ENCODE measurements around the gene ALG9. TPM values are rescaled to one million over a fixed set of nuclear protein-coding genes. Genes with fewer than 3 reads are reported as not detected.

The ALG9 gene
- total RNA-seq, 1 donor from 2014 or later = 24.9 TPM

GRCh38 chr11:111739299-111739698, 132.1 kb downstream of the ALG9 start:
- H3K27ac ChIP-seq (ENCODE audit: low read depth, low read length) = no peak overlapping the region
- H3K9ac ChIP-seq (ENCODE audit: low read length) = no peak overlapping the region
- no peaks in the 10 kb centered on the region for H3K9me3 Mint-ChIP-seq (ENCODE audit: unreplicated experiment)
- H3K4me2 ChIP-seq (ENCODE audit: low read length) = no peak overlapping the region
- no peaks in the 10 kb centered on the region for H4K20me1 ChIP-seq (ENCODE audit: insufficient read depth, low read length)
- H2AFZ ChIP-seq (ENCODE audit: low read depth, low read length) = no peak overlapping the region
- peaks cover 29% of the 10 kb centered on the region for H3K4me1 Mint-ChIP-seq (ENCODE audit: low read depth, unreplicated experiment)
- TF ChIP-seq EZH2 (IDR thresholded peaks at IDR 0.05; ENCODE audit: insufficient read depth, low read length) = no peak
- no peak for TF ChIP-seq CTCF (IDR thresholded peaks at IDR 0.05; ENCODE audit: insufficient read depth, low read depth, low read length)
- peaks cover 12% of the 10 kb centered on the region for H3K79me2 ChIP-seq (ENCODE audit: insufficient read depth, low read length)
- peaks cover 36% of the 10 kb centered on the region for H3K36me3 ChIP-seq (ENCODE audit: insufficient read depth, low read length)
- H3K9me3 ChIP-seq (ENCODE audit: insufficient read depth, low read depth, low read length) = no peaks in the 10 kb centered on the region
- peaks cover 28% of the 10 kb centered on the region for H3K4me1 ChIP-seq (ENCODE audit: insufficient read depth, low read length)
- no peak overlapping the region for H3K4me3 ChIP-seq (ENCODE audit: insufficient read depth, low read depth, low read length)
- no peaks in the 10 kb centered on the region for H3K27me3 Mint-ChIP-seq (ENCODE audit: low read depth, unreplicated experiment)
- DNase-seq (ENCODE audit: low read depth) (no peak), FAIRE-seq (no peak)
- H3K36me3 Mint-ChIP-seq (ENCODE audit: low read depth, unreplicated experiment) = peaks cover 6% of the 10 kb centered on the region
- no peak overlapping the region for H3K27ac Mint-ChIP-seq (ENCODE audit: unreplicated experiment)
- H3K4me3 Mint-ChIP-seq (ENCODE audit: unreplicated experiment) = no peak overlapping the region
- no peaks in the 10 kb centered on the region for H3K27me3 ChIP-seq (ENCODE audit: insufficient read depth, low read length)

GRCh38 chr11:111737444-111738210, 133.8 kb downstream of the ALG9 start:
- Histone ChIP-seq H4K20me1 (ENCODE audit: insufficient read depth, low read length) (no peaks in the 10 kb centered on the region), H3K4me1 (ENCODE audit: insufficient read depth, low read length) (peaks cover 44% of the 10 kb centered on the region), H2AFZ (ENCODE audit: low read depth, low read length) (no peak overlapping the region), H3K9me3 (ENCODE audit: insufficient read depth, low read depth, low read length) (no peaks in the 10 kb centered on the region), H3K4me3 (ENCODE audit: insufficient read depth, low read depth, low read length) (no peak overlapping the region), H3K27ac (ENCODE audit: low read depth, low read length) (peak overlapping the region; percentile 99), H3K9ac (ENCODE audit: low read length) (peak overlapping the region; percentile 92), H3K4me2 (ENCODE audit: low read length) (no peak overlapping the region), H3K36me3 (ENCODE audit: insufficient read depth, low read length) (peaks cover 24% of the 10 kb centered on the region), H3K27me3 (ENCODE audit: insufficient read depth, low read length) (no peaks in the 10 kb centered on the region), H3K79me2 (ENCODE audit: insufficient read depth, low read length) (no peaks in the 10 kb centered on the region)
- H3K4me3 Mint-ChIP-seq (ENCODE audit: unreplicated experiment) = no peak overlapping the region
- FAIRE-seq (no peak), DNase-seq (ENCODE audit: low read depth) (no peak)
- H3K36me3 Mint-ChIP-seq (ENCODE audit: low read depth, unreplicated experiment) = peaks cover 6% of the 10 kb centered on the region
- TF ChIP-seq CTCF (IDR thresholded peaks at IDR 0.05; ENCODE audit: insufficient read depth, low read depth, low read length) = no peak
- TF ChIP-seq EZH2 (IDR thresholded peaks at IDR 0.05; ENCODE audit: insufficient read depth, low read length) = no peak
- H3K27ac Mint-ChIP-seq (ENCODE audit: unreplicated experiment) = no peak overlapping the region
- no peaks in the 10 kb centered on the region for H3K27me3 Mint-ChIP-seq (ENCODE audit: low read depth, unreplicated experiment)
- peaks cover 36% of the 10 kb centered on the region for H3K4me1 Mint-ChIP-seq (ENCODE audit: low read depth, unreplicated experiment)
- no peaks in the 10 kb centered on the region for H3K9me3 Mint-ChIP-seq (ENCODE audit: unreplicated experiment)
